IPS-18c (cell line): Measurements from ENCODE around the gene MTOR.

Experiments used
- H3K4me3 ChIP-seq: 2 replicates; pipeline ENCODE4 v1.7.0; 2013; ENCODE audit warnings: low read depth, mild to moderate bottlenecking, low read length, moderate library complexity; ENCODE audit not compliant: insufficient read depth
- H3K9me3 ChIP-seq: one replicate; pipeline ENCODE4 v1.6.1; 2013; ENCODE audit warnings: mild to moderate bottlenecking, low read length, moderate library complexity; ENCODE audit not compliant: control insufficient read depth, insufficient read depth

The MTOR gene

DNA sequence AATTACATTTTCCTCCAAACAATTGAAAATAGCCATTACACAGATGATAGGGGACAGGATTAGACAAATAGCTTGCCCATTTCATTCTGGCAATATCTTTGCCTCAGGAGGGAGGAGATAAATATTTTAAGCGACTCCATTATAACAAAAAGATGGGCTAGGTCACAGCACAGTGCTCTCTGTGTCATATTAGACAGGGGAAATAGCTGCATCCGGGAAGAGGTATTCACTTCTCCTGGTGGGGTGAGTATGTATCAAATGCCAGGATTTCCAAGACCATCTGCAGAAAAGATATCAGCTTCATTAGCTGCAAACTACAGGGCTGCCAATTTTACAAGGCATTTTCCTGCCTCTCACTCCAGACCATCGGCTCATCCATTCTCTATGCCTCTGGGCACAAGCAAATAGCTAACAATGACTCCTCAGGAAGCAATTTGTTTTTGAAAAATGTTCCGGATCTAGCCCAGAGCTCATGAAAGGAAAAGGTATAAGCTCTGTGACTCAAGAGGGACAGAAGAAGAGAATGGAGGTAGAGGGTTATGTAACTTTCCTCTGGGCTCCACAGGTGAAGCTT is 115.1 kb downstream of the MTOR start:
- H3K9me3 ChIP-seq = no peaks in the 10 kb centered on the region
- no peak overlapping the region for H3K4me3 ChIP-seq

DNA sequence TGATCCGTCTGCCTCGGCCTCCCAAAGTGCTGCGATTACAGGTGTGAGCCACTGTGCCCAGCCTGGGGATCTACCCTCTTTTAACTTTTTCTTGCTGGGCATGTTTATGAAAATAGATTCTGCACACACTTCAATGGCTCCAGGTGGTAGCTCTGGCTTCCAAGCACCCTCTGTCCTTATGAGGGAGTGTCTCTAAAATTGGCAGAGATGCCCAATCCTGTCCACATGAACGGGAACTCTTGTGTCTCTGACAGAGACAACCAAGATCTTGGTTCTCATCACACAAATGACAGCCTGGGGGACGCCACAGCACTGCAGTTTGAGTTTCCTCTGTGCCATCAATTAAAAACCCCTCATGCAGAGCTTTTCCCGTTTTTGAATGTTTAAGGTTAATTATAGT is 116.6 kb downstream of the MTOR start:
- Histone ChIP-seq H3K4me3 (no peak overlapping the region), H3K9me3 (no peaks in the 10 kb centered on the region)

- no peak overlapping the region for H3K4me3 ChIP-seq
- H3K9me3 ChIP-seq = no peaks in the 10 kb centered on the region
Measured at GRCh38 chr1:11144570-11145256, 117.6 kb downstream of the MTOR start.

- Histone ChIP-seq H3K4me3 (no peak overlapping the region), H3K9me3 (no peaks in the 10 kb centered on the region)
Measured at GRCh38 chr1:11143907-11144306, 118.4 kb downstream of the MTOR start.

DNA sequence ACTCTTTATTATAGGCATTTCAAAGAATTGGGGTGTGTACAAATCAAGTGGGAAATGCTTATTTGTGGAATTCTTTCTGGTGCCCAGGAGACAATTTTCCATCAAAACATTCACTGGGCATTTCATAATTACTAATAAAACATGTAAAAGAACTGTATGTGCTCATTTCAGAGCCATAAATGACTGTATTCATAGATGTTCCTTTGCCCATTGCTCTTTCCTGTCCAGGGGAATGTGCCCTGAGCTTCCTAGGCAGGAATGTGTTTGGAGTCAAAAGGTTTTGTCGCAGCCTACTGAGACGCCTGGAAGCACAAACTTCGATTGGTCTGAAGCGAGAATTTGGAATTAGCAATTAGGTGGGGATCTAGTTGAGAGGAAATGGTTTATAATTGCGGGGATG is 119.0 kb downstream of the MTOR start:
- no peak overlapping the region for H3K4me3 ChIP-seq
- H3K9me3 ChIP-seq = no peaks in the 10 kb centered on the region

DNA sequence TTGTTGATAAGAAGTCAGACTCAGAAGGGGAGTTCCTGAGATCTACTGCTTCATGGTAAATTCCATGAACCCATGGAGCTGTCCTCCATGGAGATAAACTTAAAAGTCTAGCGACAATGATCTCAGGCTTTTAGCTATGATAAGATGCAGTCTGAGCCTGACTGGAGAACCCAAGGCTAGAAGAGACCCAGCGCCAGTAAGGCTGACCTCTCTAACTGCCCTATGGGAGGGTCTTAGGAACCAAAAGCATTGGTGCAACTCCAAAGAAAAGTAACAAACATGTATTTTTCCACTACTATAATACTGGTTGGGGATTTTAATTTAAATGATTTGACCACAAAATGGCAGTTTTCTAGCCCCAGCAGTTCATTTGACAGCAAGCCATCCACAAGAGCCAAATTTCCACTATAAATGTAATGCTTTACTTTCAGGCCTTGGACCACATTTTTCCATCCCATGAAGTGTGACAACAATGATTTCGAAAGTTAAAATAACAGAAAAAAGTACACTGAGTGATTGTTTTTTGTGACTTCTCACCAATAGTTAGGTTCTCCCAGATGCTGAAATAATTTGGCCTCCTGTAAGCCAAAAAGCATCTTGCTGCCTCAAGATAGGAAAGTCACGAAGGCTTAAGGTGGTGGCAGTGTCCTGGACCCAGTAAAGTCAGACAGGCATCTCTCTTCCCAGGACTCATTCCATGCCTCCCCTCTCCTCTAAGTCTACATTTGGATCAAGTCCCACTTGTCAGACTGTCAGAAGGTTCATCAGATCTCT is 119.5 kb downstream of the MTOR start:
- Histone ChIP-seq H3K4me3 (no peak overlapping the region), H3K9me3 (no peaks in the 10 kb centered on the region)

- Histone ChIP-seq H3K4me3 (no peak overlapping the region), H3K9me3 (no peaks in the 10 kb centered on the region)
Measured at GRCh38 chr1:11138952-11139351, 123.4 kb downstream of the MTOR start.

DNA sequence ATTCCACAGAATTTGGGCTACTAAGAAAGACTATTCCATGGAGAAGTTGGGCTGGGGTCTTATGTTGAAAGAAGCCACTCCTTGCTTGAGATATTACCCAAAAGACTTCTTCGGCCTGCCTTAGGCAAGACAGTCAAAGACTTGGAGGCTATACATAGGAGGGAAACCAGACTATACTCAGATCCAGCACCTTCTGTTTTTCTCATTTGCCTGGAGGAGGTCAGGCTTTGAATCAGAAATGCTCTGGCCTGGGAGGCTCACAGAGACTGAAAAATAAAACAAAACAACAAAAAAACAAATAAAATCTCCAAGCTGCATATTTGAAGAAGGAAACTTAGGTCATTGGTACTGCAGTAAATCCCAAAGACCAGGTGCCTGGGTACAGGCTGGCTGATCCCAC is 124.3 kb downstream of the MTOR start:
- H3K9me3 ChIP-seq = no peaks in the 10 kb centered on the region

GRCh38 chr1:11134898-11135266 is 127.5 kb downstream of the MTOR start:
- Histone ChIP-seq H3K9me3 (no peaks in the 10 kb centered on the region), H3K4me3 (no peak overlapping the region)

More for the DNA sequence above, 124.3 kb downstream of the MTOR start:
- H3K4me3 ChIP-seq = no peak overlapping the region

DNA sequence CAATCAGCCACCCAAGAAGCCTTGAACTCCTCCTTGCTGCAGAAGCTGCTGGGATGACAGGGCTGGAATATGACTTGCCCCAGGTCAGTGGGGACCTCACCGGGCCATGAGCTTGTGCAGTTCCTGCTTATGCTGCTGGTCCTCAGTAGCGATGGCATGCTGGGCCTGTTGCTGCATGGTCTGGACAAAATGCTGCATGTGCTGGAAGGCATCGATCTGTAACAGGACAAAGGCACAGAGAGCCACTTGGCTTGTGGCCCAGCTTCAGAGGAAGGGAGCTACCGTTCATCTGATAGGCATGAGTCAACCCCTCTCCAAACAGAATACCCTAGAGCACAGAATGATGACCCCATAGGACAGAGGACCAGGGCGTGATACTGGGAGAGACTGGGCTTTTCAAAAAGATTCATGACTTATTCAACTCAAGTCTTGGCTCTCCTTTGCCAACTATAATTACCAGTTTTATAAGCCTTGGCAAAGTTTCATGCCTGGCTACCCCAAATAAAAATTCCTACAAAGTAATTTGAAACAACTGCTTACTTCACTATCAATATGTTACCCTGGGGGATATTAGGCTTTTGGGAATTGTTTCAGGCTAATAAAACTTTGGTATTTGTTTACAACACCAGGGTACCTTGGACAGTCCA is 128.0 kb downstream of the MTOR start:
- Histone ChIP-seq H3K4me3 (no peak overlapping the region), H3K9me3 (no peaks in the 10 kb centered on the region)

DNA sequence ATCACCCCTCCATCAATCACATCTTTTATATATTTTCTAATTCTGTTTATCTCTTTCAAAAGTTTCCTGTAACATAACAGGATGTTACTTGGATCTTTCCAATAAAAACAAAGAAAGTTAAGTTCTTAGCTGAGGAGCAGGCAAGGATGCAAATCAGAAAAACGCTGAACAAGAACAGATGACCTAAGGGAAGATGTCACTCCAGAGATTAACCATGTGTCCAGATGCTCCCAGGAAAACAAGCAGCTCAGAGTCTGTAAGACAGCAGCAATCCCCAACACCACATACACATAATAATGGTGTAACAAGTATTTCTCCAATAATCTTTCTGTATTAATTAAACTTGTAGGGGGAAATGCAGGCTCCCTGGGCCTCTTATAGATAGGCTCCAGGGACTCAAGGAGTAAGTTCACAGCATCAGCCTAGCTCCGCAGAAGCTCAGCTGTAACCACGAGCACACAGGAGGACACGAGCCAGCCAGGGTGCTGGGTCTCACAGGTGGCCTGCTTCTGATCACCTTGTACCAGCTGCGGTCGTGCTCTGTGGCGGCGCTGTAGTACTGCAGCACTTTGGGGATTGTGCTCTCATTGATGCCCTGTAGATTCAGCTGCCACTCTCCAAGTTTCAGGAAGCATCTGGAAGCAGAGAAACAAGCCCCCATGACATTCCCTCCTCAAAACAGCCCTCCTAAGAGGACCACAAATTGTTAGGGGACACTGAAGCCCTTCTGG is 129.6 kb downstream of the MTOR start:
- Histone ChIP-seq H3K4me3 (no peak overlapping the region), H3K9me3 (no peaks in the 10 kb centered on the region)

GRCh38 chr1:11131816-11132215 is 130.5 kb downstream of the MTOR start:
- Histone ChIP-seq H3K9me3 (no peaks in the 10 kb centered on the region), H3K4me3 (no peak overlapping the region)

DNA sequence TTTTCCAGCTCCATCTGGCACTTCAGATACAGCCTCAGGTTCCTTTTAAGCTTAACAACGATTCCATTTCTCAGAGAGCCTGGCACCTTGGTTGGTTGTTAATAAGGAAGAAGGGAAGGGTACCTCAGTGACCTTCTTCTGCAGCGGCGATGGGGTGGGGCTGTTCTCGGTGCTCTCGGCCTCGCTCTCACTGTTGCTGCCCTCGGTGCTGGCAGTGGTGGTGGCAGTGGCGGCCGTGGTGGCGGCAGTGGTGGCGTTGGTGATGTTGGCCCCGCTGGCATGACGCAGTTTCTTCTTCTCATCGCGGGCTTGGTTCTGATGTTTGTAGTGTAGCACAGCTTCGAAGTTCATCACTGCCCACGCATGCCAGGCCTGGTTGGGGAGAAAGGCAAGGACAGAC is 131.9 kb downstream of the MTOR start:
- Histone ChIP-seq H3K4me3 (no peak overlapping the region), H3K9me3 (no peaks in the 10 kb centered on the region)

DNA sequence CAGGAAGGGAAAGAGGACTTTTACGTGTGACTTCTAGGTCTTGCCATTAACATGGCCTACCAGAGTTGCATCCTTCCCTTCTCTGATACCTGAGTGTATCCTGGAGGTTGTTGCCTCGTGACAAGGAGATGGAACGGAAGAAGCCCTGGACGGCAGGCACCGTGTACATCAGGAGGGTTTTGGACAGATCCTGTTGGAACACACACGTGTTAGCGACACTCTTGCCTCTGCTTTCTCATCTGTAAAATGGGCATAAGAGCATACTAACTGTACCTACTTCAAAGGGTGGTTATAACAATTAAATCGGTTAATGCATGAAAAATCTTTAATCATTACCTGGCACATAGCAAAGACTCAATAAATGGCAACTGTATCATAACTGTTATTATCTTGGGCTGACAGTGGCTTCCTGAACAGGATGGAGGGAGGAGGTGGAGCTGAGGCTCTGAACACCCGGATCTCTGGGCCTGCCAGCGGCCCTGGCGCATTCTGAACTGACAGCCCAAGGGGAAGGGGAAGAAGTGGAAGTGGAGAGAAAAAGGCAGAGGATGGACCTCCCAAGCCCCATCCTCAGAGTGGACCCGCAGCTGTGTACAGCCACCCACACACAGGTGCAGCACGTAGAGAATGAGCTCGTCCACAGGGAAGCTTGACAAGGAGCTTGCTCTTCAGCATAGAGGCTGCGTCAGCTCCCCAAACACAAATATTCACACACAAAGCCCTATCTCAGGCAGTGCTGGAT is 132.5 kb downstream of the MTOR start:
- H3K9me3 ChIP-seq = no peaks in the 10 kb centered on the region
- no peak overlapping the region for H3K4me3 ChIP-seq

DNA sequence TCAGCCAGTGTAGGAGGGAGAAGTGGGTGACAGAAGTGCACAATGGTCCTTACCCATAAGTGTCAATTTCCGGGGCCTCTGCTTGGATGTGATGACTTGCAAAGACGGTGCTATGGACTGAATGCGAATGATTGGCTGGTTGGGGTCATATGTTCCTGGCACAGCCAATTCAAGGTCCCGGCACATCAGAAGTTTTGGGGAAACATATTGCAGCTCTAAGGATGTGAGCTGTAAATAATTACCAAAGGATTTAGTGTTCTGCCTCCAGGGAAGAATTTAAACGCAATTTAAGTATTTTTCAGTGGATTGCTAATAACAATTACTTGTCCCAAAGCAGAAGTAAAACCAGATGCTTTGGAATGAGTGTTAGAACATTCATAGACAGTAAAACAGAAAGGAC is 135.8 kb downstream of the MTOR start:
- H3K9me3 ChIP-seq = no peaks in the 10 kb centered on the region
- no peak overlapping the region for H3K4me3 ChIP-seq

DNA sequence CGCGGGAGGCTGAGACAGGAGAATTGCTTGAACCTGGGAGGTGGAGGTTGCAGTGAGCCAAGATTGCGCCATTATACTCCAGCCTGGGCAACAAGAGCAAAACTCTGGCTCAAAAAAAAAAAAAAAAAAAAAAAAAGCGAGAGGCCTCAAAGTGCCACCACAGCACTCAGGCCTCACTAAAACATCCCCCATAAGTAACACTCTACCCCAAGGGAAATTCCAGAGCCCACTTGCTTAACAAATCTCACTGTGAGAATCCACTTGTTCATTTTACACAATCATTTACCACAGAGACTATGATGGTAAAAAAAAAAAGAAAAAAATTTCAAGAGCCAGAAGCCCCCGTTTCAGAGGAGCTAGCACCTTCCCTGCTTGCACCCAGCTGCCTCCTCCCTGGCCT is 136.4 kb downstream of the MTOR start:
- H3K4me3 ChIP-seq = no peak overlapping the region
- no peaks in the 10 kb centered on the region for H3K9me3 ChIP-seq

GRCh38 chr1:11124965-11125364 is 137.4 kb downstream of the MTOR start:
- H3K4me3 ChIP-seq = no peak overlapping the region
- no peaks in the 10 kb centered on the region for H3K9me3 ChIP-seq
